Myocyte (in vitro differentiated cells): ENCODE data around the gene MORC4. TPM values are rescaled to one million over a fixed set of nuclear protein-coding genes. Genes with fewer than 3 reads are reported as not detected.
A peak's percentile ranks its signal among the peaks of the same experiment; 100 is the strongest.

Experiments used
- DNase-seq: peaks from one replicate; pipeline ENCODE4 v3.0.0-alpha.2; 2012; ENCODE audit warnings: low read depth
- total RNA-seq: library from RNA; depleted of rRNA; stranded (reverse); fragments of >200 nt; gene quantifications from 2 replicates; pipeline ENCODE4 v1.2.3, GENCODE V29; 2014

Gene MORC4
- total RNA-seq, 1 donor from 2014 or later = 30.6 TPM

DNA sequence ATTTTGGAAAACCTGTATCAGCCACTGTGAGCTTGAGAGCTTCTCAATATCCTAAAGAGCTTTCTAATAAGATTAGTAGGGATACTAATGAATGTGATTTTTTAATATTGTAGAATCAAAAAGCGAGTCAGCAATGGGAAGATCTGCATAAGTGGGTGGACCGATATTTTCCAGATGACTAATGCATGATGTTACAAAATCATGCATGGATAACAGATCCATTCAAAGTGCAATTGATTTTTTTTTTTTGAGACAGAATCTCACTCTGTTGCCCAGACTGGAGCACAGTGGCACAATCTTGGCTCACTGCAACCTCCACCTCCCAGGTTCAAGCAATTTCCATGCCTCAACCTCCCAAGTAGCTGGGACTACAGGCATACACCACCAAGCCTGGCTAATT, 87.1 kb downstream of the MORC4 start:
- no peak for DNase-seq

DNA sequence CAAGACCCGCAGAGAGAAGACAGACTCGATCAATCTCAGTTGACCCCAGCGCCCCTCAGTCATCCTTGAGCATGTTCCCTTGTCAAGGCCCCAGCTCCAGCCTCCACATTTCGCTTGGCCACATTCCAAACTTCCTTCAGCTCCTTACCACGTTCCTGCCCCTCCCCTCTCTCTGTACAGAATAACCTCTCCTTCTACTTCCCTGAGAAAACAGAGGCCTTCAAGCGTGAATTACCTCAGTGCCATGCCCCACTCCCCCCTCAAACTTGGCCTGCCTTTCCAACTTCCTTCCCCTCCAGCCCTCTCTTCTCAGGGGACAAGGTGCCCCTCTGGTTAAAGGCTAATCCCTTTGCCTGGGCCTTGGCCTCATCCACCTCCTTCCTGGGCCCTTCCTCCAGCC, 93.7 kb downstream of the MORC4 start:
- no peak for DNase-seq

DNA sequence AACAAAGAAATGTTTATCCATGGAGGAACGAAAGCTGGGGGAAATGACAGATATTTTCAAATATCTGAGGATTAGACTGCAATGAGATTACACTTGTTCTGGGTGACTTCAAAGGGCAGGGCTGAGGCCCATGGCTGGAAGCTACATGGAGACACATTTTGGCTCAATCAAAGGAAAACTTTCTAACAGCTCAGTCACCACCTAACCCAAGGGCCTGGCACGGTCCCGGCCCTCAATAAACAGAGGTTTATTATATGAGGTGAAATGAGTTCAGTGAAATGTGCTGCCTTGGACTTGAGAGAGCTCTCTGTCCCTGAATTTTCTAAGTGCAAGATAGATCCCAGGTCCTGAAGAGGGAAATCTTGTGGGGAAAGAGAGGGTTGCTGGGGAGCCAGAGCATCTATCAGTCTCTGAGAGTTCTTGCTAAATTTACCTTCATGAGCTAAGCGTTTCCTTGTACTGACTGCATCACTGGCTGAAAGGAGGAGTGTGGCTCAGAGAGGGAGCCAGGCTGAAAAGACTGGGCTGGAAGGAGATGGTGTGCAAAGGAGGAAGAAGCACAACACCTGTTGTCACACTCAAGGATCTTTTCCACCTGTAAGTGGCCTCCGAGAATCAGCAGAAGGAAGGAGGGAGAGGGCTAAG, 94.8 kb downstream of the MORC4 start:
- peak; percentile 57 for DNase-seq

DNA sequence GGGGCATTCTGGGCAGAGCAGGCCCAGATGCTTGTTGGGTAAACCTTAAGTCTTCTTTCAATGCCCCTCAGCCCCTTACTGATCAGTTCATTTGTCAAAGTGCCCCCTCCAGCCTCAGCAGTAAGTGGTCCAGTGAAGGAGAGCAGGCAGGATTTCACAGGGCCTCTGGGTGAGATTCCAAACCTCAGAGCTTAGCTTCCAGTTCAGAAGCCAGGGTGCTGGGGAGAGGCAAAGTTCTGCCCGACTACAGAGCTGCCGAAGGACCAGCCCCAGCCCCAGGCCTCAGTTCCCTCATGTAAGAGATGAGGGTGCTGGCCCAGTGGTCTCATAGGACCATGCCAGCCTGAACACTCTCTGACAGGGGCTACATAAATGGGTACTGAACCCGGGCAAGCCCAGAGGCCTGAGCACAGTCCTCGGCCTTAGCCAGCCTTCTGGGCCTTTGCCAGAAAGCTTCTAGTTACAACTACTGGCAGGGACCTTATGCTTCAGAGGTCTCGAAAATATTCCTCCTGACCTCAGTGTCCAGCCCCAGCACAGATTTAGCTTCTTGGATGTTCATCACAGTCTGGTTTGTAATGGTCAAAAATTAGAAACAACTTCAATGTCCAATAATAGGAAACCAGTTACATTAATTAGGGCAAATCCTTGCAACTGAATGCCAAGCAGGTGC, 96.0 kb downstream of the MORC4 start:
- DNase-seq = peak; percentile 90

DNA sequence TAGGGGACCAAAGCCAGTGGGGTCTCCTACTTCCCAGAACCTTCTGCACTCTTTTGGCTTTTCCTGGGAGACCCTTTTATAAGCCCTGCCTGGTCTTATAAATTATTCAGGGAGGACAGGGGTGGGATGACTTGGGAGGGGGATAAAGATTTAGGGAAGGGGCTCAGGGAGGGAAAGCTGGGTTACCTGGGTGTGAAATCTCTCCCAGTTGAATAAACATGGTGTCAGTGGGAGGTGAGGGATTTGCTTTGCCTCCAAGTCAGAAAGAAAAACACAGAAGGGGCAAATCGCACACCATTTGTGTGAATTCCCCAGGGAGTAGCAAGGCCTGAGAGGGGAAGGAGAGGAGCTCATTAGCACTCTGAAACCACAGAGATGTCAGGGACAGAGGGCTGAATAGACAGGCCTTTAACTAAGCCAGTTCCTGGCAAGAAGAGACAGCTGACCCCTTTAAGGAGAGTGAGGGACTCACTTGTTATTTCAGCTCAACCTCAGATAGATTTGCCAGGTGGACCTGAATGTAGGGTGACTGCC, 96.7 kb downstream of the MORC4 start, which contains the start of gene RIPPLY1:
TSS of gene RIPPLY1 (minus strand) at position 51 of the 534 bp plus-strand sequence. CDS start 54 bp downstream, outside the sequence.
- DNase-seq = peak; percentile 63

DNA sequence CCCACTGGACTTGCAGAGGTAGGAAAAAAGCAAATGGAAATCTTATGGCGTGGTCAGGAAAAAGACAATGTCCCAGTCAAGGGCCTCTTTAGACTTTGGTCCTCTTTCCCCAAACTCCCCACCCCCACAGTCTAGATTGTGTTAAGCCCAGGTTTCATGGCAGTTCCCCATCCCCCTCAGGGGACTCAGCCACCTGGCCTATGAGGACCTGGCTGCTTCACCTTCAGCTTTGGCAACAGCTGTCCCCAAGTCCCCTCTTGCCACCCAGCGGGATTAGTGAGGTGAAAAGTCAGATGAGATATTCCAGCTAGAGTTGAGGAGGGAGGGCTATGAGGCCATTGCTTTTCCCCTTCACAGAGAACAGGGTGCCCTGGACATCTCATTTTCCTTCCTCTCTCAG, 97.3 kb downstream of the MORC4 start:
- DNase-seq = no peak

DNA sequence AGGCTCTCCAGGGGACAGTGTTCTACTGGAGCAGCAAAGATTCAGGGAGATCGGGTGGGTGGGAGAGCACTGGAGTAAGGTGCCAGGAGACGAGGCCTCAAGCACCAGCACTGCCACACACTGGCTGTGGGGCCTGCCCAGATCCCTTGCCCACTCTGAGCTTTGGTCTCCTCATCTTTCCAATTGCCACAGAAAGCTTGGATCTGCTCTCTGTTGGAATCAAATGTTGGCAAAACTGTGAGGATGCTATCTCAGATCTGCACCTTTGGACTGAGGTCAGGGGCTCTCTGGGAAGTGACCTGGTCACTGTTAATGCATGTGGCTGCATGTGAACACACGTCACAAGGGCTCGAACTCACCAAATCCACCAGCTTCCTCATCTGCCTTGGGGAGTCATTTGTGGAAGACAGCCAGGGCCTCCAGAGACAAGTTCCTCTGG, 98.2 kb downstream of the MORC4 start:
- no peak for DNase-seq

DNA sequence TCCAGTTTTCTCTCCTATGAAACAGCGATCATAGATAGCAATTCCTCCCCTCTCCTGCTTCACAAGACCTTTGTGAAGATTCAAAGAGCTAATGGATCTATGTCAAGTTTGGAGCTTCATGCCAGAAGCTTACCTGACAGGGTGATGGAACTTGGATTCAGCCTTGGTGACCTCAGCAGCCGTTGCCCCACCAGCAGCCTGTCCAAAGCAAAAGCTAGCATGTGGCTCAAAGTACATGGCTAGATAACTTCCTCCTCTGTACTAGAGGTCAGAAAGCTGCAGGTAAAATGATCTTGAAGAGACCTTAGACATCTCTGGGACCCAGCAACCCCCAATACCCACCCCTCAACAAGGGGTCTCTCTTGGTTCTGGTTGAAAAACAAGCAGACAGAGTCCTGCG, 98.7 kb downstream of the MORC4 start:
- no peak for DNase-seq

DNA sequence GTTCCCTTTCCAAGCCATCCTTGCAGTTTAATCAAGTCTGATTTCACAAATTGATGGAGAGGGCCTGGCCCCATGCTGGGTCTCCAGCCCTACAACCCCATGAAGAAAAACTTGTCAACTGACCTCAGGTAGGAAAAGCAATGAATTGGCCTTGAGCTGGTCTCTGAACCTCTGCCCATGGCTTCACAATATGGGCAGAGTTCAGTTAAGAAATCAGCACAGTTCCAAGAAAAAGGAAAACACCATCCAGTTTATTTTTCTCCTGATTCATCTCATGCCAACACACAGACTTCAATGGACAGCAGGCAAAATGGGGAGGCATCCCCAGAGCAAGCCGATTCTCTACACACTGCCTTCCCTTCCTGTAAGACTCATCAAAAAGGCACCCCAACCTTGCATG, 100.2 kb downstream of the MORC4 start:
- no peak for DNase-seq

DNA sequence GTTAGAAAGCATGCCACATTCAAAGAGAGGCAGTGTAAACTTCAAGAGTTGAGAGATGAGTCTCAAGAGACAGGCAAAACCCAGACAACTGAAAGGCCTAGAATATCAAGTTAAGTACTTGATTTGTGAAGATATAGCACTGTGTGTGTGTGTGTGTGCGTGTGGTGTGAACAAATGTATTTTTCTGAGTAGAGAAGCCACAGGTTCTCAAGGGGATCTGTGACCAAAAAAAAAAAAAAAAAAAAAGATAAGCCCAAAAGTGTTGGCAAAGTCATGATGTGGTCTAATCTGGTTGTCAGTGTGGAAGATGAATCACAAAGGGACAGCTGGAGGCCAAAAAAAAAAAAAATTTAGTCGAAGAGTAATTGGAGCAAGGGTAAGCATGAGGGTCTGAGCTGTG, 100.7 kb downstream of the MORC4 start:
- DNase-seq = peak; percentile 63

DNA sequence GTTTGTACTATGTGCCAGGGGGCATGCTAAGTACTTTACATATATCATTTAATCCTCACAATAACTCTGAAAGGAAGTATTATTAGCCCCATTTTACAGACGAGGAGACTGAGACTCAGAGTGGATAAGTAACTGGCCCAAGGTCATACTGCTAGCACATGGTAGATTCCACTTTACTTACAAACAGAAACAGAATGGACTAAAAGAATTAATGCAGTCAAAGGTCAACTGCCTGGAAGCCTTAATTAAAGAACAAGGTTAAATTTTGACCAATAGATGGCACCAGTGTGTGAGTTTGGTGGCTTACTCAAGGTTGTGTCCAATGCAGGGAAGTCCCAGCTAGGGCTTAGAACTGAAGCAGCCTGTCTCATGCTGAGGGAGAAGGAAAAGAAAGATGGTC, 101.5 kb downstream of the MORC4 start:
- peak; percentile 66 for DNase-seq

DNA sequence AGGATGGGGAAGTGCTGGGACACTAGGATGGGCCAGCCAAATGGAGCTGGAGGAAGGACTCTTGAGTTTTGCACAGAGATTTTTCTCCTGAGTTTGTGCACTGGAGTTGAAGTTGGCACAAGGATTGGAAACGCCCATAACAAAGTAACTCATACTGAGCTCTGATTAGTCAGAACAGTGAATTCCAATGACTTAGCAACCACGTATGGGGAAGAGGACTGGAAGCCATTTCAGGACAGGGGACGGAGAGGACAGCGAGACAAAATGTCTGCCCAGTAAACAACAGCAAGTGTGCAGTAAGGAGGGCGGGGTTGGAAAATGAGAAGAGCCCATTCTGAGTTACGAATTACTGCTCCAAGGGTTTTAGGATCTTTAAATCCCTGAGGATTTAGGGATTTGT, 102.8 kb downstream of the MORC4 start:
- no peak for DNase-seq

DNA sequence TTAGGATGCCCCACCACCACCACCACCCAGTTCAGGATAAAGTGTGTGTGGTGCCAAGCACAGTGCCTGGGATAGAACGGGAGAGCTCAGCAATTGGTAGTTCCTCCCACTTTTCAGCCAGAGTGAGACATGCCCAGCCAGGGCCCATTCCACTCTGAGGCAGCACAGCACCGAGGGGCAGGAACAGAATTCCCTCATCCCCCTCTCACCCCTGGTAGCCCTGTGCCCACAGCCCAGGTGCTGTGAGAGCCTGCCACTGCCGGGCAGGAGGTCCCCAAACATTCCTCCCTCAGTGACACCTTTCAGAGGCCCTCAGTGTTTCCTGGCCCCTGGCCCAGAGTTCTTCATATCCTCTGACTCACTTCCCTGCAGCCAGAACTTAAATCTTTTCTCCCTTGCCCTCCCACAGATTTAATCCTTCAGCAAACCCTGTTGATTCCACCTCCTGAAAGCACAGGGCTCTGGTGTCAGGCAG, 105.0 kb downstream of the MORC4 start:
- DNase-seq = peak; percentile 49

DNA sequence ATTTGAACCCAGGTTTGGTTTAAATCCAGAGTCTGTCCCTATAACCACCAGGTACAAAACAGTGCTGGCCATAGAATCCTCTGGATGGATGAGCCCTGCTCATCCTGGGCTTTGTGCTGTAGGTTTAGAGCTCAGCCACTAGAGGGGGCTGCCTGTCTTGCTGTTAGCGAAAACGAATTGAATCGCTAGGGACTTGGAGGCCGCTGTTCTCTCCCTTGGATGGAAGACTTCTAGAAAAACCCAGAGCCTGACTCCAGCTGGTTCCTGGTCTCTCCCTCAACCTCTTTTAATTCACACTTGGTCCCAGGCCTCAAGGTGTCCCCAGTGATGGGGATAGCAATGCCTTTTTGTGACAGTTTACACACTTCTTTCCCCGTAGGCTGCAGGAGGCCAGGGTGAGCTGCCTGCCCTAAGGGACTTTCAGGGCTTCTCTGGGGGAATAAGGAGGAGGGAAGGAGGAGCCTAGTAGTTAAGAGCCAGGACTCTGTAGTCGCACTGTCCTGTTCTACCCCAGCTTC, 105.6 kb downstream of the MORC4 start:
- peak; percentile 67 for DNase-seq

DNA sequence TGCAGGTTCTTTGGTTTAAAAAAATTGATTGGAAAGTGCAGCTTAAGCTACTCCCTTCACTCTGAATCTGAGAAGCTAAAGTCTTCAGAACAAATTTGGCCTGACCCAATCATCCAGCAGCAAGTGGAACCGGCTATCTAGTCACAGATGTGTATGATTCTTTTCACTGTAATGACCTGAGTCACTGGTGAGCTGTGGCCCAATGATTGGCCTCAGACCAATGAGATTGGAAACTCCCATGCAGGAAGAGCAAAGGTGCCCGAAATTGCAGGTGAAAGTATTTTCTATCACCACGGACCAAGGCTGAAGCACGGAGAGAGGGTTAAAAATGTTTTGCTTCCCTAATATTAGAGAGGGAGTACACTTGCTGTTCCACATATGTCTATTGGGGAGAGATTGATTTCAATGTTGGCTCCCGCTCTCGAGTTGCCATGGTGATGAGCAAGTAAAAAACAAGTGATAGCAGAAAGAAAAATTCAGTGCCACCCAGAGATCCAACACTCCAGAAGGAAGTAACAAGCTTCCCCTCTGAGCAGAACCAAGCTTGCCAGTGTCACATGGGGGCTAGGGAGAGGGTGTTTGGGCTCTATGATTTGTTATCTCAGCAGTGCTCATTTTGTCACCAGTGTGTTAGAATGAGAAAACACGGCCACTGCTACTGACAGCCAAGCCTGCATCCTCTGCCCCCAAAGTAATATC, 108.1 kb downstream of the MORC4 start:
- DNase-seq = no peak

Other genes with a start within 250 kb of the MORC4 start
- gene TBC1D8B, start 197.5 kb downstream of the MORC4 start, total RNA-seq = 5.6 and 5.7 TPM in 2 replicates
- not detected in 2 replicates for gene RIPPLY1, start 96.9 kb downstream of the MORC4 start, total RNA-seq
- gene CLDN2, start 79.8 kb downstream of the MORC4 start, total RNA-seq = not detected in 2 replicates
- 9.5 and 12.6 TPM in 2 replicates for gene RBM41, start 118.6 kb upstream of the MORC4 start, total RNA-seq
- gene NUP62CL, start 206.2 kb upstream of the MORC4 start, total RNA-seq = 0.13 TPM in 1 of 2 replicates, not detected in the other
- not detected in 2 replicates for gene DNAAF6, start 206.4 kb upstream of the MORC4 start, total RNA-seq